PFSK-1 (cell line): Measurements from ENCODE around the gene CA5A.

Experiments
- POLR2AphosphoS5 ChIP-seq: IDR thresholded peaks from 2 replicates; pipeline ENCODE4 v1.6.1; 2012; ENCODE audit warnings: low read depth, mild to moderate bottlenecking, control low read depth, low read length, moderate library complexity
- REST ChIP-seq, 2 experiments: IDR thresholded peaks; 2 replicates each; pipeline versions ENCODE4 v1.6.1 to v1.8.0; 2011 to 2012; ENCODE audit warnings: low read depth in 2 of 2, low read length in 2 of 2, control low read depth in 1 of 2, inconsistent platforms in 1 of 2, mild to moderate bottlenecking in 1 of 2, moderate library complexity in 1 of 2; ENCODE audit not compliant: insufficient read depth in 1 of 2
- TAF1 ChIP-seq: IDR thresholded peaks from 2 replicates; pipeline ENCODE4 v1.6.1; 2012; ENCODE audit warnings: low read length, control low read depth, borderline replicate concordance; ENCODE audit not compliant: insufficient read depth

GRCh38 chr16:87974178-87974577, 37.8 kb upstream of the CA5A start:
- TF ChIP-seq REST (IDR thresholded peaks at IDR 0.05; ENCODE audit: insufficient read depth in 1 of 2, low read depth in 2 of 2, low read length in 2 of 2): no peak
- TF ChIP-seq POLR2AphosphoS5: no peak
- no peak for TF ChIP-seq TAF1
